ENCODE measurements around the gene TERT. TPM values are rescaled to one million over a fixed set of nuclear protein-coding genes. Genes with fewer than 3 reads are reported as not detected.

The TERT gene
- total and polyA plus RNA-seq, 10 of the 15 experiments (the other 5 are each of a cell fraction or from before 2014, with no cell fraction given) = 0.08 to 21.5 (median 5.0) TPM

DNA sequence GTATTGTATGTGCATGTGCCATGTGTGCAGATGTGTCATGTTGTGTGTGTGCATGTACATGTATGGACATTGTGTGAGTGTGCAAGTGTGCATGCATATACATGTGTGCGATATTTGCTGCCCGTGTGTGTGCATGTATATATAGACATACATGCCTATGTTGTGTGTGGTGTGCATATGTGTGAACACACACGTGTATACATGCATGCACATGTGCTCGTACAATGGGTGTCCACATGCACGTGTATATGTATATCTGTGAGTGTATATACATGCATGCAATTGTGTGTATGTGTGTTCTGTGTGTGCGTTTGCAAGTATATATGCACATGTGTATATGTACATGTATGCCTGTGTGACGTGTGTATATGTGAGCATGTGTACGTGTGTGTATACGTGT lies 72.7 kb downstream of the TERT start:
- intact Hi-C loops (cut with micrococcal nuclease; ENCODE audit: unreplicated experiment) = no loop called here
- no TSS peak for BruUV-seq (replicated peaks)

More for the DNA sequence above, 72.7 kb downstream of the TERT start:
- ATAC-seq (no peak), FAIRE-seq (no peak), DNase-seq (ENCODE audit: low read depth, low spot score) (no peak)
- Histone ChIP-seq H3K36me3 (ENCODE audit: control insufficient read depth in 2 of 2, insufficient read depth in 2 of 2, low read length in 1 of 2) (no peaks in the 10 kb centered on the region), H3K4me3 (no peak overlapping the region), H3K27me3 (replicated peaks in 1 of 2; ENCODE audit: control insufficient read depth in 2 of 2, insufficient read depth in 2 of 2, low read length in 1 of 2) (no peaks in the 10 kb centered on the region; a peak in 1 of 4 replicates), H2AFZ (ENCODE audit: control insufficient read depth, low read depth, low read length) (no peak overlapping the region), H3K9ac (ENCODE audit: control insufficient read depth, insufficient read depth, low read length) (no peak overlapping the region), H3K79me2 (ENCODE audit: control insufficient read depth, insufficient read depth, low read length) (no peaks in the 10 kb centered on the region), H3K4me2 (ENCODE audit: control insufficient read depth, insufficient read depth) (no peak overlapping the region), H3K4me1 (ENCODE audit: control insufficient read depth, insufficient read depth, low read length) (no peaks in the 10 kb centered on the region), H3K27ac (ENCODE audit: control insufficient read depth, insufficient read depth) (no peak overlapping the region), H3K9me3 (replicated peaks; ENCODE audit: control insufficient read depth, insufficient read depth, low read length) (no peaks in the 10 kb centered on the region; the same call in 2 of the 3 replicates), H4K20me1 (ENCODE audit: control insufficient read depth, insufficient read depth) (no peaks in the 10 kb centered on the region)
- ChIA-PET RAD21 (ENCODE audit: unreplicated experiment) (no interaction called here), SMC1A (ENCODE audit: uncharacterized antibody, unreplicated experiment) (no interaction called here), CTCF (no interaction called here), POLR2A (no interaction called here)
- 68% methylated on average over 9 of the region's 9 CpGs for WGBS (ENCODE audit: insufficient coverage, insufficient replicate concordance, low lambda C conversion rate, missing lambda C conversion rate)
- in situ Hi-C loops (cut with MboI) = no loop called here
- TF ChIP-seq, protein P1, sequence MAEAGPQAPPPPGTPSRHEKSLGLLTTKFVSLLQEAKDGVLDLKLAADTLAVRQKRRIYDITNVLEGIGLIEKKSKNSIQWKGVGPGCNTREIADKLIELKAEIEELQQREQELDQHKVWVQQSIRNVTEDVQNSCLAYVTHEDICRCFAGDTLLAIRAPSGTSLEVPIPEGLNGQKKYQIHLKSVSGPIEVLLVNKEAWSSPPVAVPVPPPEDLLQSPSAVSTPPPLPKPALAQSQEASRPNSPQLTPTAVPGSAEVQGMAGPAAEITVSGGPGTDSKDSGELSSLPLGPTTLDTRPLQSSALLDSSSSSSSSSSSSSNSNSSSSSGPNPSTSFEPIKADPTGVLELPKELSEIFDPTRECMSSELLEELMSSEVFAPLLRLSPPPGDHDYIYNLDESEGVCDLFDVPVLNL (IDR thresholded peaks at IDR 0.05; ENCODE audit: low read depth, low read length) = no peak
- TF ChIP-seq ETV6 (conservative IDR thresholded peaks at IDR 0.05 in 1 of 2, IDR thresholded peaks at IDR 0.05 in 1 of 2; ENCODE audit: borderline replicate concordance in 1 of 2, low read depth in 1 of 2) (no peak), CHD2 (IDR thresholded peaks at IDR 0.05; ENCODE audit: borderline replicate concordance, low read depth, low read length) (no peak), MYC (IDR thresholded peaks at IDR 0.05; ENCODE audit: insufficient read depth, insufficient read length, insufficient replicate concordance, low read length, severe bottlenecking) (no peak), JUNB (IDR thresholded peaks at IDR 0.05) (no peak), SP1 (IDR thresholded peaks at IDR 0.05; ENCODE audit: low read depth, low read length) (no peak), MEF2B (IDR thresholded peaks at IDR 0.05; ENCODE audit: partially characterized antibody, poor library complexity, severe bottlenecking) (no peak), SIN3A (IDR thresholded peaks at IDR 0.05; ENCODE audit: low read depth, low read length) (no peak), POLR2AphosphoS5 (IDR thresholded peaks at IDR 0.05; ENCODE audit: low read length) (no peak), ATF7 (IDR thresholded peaks at IDR 0.05; ENCODE audit: low read depth) (no peak)
- TF ChIP-seq, protein P2, sequence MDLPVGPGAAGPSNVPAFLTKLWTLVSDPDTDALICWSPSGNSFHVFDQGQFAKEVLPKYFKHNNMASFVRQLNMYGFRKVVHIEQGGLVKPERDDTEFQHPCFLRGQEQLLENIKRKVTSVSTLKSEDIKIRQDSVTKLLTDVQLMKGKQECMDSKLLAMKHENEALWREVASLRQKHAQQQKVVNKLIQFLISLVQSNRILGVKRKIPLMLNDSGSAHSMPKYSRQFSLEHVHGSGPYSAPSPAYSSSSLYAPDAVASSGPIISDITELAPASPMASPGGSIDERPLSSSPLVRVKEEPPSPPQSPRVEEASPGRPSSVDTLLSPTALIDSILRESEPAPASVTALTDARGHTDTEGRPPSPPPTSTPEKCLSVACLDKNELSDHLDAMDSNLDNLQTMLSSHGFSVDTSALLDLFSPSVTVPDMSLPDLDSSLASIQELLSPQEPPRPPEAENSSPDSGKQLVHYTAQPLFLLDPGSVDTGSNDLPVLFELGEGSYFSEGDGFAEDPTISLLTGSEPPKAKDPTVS (IDR thresholded peaks at IDR 0.05; ENCODE audit: low read depth, low read length) = no peak
